Mucosa of descending colon (tissue), 3 donors: ENCODE results near the gene SYS1. TPM values are rescaled to one million over a fixed set of nuclear protein-coding genes. Genes with fewer than 3 reads are reported as not detected.

Experiments used
- ATAC-seq: fragments of 200-7000 bp; cut with Tn5 transposase; one replicate; pipeline ENCODE4 v1.9.1; 2020; ENCODE audit warnings: mild to moderate bottlenecking, moderate library complexity
- DNase-seq, 3 donors: peaks; one replicate each; pipeline ENCODE4 v3.0.0-alpha.2; 2020
- H3K36me3 ChIP-seq: fragments of 200-600 bp; one replicate; pipeline ENCODE4 v1.8.0; 2021; ENCODE audit warnings: low read depth, mild to moderate bottlenecking
- H3K4me1 ChIP-seq: fragments of 200-600 bp; one replicate; pipeline ENCODE4 v1.8.0; 2021; ENCODE audit warnings: low read depth, mild to moderate bottlenecking
- H3K4me3 ChIP-seq: fragments of 200-600 bp; one replicate; pipeline ENCODE4 v1.8.0; 2021; ENCODE audit warnings: mild to moderate bottlenecking
- H3K9me3 ChIP-seq: fragments of 200-600 bp; one replicate; pipeline ENCODE4 v1.8.0; 2021; ENCODE audit warnings: mild to moderate bottlenecking
- intact Hi-C, 2 donors: fragments of 100-400 bp; cut with DNase I in 1 of 2; cut with micrococcal nuclease in 1 of 2; formaldehyde crosslinking; loops; one replicate each; pipeline versions ENCODE4 v1.11.0 to v1.11.1; 2022; cut with DNase I, micrococcal nuclease
- total RNA-seq, 3 donors: library from RNA; stranded (reverse); fragmentation: NEBNext Ultra II Directional in 2 of 3; extraction: Animal tissue kit (Norgen Biotek cat#: 25700) in 2 of 3; gene quantifications; one replicate each; pipeline versions ENCODE4 v1.2.1 to v1.2.4, GENCODE V29; 2021 to 2023
- TF ChIP-seq, protein P1 (sequence below): fragments of 200-600 bp; IDR thresholded peaks from one replicate; pipeline ENCODE4 v1.8.0; 2022; ENCODE audit warnings: antibody characterized with exemption, mild to moderate bottlenecking
- donor health status: DM: no; HTN: no; CAD: no; lungs with moderate emphysema.
- donor health status: DM: no; HTN: no; CAD: no.
- donor health status: DM: no; HTN: yes; CAD: no.

SYS1 gene
- total RNA-seq, 3 donors from 2014 or later: 37.2 to 41.7 (median 39.9) TPM

DNA sequence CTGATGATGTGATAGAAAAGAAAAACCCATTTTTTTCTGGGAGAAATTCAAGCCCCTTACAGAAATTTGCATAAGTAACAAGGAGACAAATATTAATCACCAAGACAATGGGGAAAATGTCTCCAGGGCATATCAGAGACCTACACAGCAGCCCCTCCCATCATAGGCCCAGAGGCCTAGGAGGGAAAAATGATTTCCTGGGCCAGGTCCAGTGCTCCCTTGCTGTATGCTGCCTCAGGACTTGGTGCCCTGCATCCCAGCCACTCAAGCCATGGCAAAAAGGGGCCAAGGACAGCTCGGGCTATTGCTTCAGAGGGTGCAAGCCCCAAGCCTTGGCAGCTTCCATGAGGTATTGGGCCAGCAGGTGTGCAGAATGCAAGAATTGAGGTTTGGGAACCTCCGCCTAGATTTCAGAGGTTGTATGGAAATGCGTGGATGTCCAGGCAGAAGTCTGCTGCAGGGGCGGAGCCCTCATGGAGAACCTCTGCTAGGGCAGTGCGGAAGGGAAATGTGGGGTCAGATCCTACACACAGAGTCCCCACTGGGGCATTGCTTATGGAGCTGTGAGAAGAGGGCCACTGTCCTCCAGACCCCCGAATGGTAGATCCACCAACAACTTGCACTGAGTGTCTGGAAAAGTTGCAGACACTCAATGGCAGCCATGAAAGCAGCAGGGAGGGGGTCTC, 37.5 kb downstream of the SYS1 start:
- Histone ChIP-seq H3K9me3 (peaks cover 13% of the 10 kb centered on the region), H3K4me1 (peaks cover 3% of the 10 kb centered on the region), H3K4me3 (no peak overlapping the region), H3K36me3 (no peaks in the 10 kb centered on the region)
- TF ChIP-seq, protein P1, sequence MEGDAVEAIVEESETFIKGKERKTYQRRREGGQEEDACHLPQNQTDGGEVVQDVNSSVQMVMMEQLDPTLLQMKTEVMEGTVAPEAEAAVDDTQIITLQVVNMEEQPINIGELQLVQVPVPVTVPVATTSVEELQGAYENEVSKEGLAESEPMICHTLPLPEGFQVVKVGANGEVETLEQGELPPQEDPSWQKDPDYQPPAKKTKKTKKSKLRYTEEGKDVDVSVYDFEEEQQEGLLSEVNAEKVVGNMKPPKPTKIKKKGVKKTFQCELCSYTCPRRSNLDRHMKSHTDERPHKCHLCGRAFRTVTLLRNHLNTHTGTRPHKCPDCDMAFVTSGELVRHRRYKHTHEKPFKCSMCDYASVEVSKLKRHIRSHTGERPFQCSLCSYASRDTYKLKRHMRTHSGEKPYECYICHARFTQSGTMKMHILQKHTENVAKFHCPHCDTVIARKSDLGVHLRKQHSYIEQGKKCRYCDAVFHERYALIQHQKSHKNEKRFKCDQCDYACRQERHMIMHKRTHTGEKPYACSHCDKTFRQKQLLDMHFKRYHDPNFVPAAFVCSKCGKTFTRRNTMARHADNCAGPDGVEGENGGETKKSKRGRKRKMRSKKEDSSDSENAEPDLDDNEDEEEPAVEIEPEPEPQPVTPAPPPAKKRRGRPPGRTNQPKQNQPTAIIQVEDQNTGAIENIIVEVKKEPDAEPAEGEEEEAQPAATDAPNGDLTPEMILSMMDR: no peak
- DNase-seq (no peak), ATAC-seq (no peak)
- intact Hi-C loops: no loop called here

DNA sequence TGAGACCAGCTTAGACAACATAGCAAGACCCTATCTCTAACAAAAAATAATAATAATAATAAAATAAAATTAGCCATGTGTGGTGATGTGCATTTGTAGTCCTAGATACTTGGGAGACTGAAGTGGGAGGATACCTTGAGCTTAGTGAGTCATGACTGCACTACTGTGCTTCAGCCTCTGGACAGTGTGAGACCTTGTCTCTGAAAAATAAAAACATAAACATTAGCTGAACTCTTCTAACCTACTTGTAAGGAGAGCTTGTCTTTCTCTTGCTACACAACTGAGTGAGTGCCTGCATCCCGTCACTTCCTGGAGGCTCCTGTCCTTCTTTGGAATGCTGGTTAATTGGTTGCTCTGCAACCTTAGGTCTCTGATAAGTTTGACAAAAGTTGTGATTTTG, 40.0 kb downstream of the SYS1 start:
- Histone ChIP-seq H3K9me3 (peaks cover 13% of the 10 kb centered on the region), H3K36me3 (no peaks in the 10 kb centered on the region), H3K4me1 (peaks cover 12% of the 10 kb centered on the region), H3K4me3 (no peak overlapping the region)
- ATAC-seq: no peak
- TF ChIP-seq, protein P1: no peak
- intact Hi-C loops: no loop called here
- DNase-seq: no peak

DNA sequence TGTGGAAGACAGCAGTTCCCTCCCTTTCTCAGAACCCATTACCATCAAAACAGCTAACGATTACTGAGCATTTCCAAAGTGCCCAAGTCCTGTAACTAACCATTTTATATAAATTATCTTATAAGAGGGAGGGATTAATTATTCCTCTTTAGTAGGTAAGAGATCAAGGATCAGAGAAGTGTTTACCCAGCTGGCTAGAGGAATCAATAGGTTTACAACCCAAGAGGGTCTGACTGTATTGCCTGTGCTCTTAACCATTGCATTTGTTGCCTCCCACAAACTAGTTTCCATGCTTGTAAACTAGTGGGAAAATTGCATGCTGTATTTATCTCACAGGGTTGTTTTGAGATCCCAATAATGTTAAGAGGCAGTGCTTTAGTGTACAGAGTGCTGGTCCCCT, 41.5 kb downstream of the SYS1 start:
- ATAC-seq: no peak
- TF ChIP-seq, protein P1: no peak

DNA sequence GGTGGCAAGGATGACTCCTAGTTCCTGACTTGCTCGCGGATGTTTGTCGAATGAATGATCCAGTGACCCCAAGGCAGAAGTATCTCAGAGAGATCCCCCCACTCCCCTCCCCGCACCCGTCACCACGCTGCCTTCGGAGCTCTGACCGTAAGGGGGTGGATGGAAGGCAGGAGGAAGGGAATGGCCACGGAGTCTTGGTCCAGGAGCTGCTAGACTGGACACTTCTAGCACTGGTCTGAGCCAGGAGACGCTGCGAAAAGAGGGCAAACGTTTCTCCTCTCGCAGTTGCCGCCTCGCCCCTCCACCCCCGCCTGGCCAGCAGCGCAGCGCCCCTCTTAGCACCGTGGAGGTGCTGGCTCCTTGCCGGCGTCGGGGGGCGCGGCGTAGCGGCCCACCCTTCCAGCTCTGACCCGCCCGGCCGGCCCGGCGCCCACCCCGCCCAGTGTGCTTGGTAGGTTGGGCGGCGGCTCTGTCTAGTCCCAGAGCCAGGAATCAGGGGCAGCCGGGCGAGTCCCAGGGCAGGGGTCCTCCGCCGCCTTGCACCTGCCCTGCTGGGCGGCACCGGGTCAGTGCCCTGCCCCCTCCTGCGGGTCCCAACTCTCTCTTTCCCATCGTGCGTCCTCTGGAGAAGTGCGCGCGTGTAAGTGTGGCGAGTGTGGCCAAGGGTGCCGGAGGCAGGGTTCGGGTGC, 42.8 kb downstream of the SYS1 start:
- ATAC-seq: peak; percentile 52
- TF ChIP-seq, protein P1: no peak
- intact Hi-C loops: no loop called here
- Histone ChIP-seq H3K4me1 (peaks cover 38% of the 10 kb centered on the region), H3K36me3 (no peaks in the 10 kb centered on the region), H3K4me3 (peak overlapping the region; percentile 75), H3K9me3 (peaks cover 5% of the 10 kb centered on the region)
- DNase-seq: peak; percentile 61 to 80 (median 71)

More for the DNA sequence above, 41.5 kb downstream of the SYS1 start:
- H3K4me3 ChIP-seq: no peak overlapping the region
- peaks cover 25% of the 10 kb centered on the region for H3K4me1 ChIP-seq
- peaks cover 13% of the 10 kb centered on the region for H3K9me3 ChIP-seq
- DNase-seq: no peak
- H3K36me3 ChIP-seq: no peaks in the 10 kb centered on the region
- intact Hi-C loops: no loop called here

DNA sequence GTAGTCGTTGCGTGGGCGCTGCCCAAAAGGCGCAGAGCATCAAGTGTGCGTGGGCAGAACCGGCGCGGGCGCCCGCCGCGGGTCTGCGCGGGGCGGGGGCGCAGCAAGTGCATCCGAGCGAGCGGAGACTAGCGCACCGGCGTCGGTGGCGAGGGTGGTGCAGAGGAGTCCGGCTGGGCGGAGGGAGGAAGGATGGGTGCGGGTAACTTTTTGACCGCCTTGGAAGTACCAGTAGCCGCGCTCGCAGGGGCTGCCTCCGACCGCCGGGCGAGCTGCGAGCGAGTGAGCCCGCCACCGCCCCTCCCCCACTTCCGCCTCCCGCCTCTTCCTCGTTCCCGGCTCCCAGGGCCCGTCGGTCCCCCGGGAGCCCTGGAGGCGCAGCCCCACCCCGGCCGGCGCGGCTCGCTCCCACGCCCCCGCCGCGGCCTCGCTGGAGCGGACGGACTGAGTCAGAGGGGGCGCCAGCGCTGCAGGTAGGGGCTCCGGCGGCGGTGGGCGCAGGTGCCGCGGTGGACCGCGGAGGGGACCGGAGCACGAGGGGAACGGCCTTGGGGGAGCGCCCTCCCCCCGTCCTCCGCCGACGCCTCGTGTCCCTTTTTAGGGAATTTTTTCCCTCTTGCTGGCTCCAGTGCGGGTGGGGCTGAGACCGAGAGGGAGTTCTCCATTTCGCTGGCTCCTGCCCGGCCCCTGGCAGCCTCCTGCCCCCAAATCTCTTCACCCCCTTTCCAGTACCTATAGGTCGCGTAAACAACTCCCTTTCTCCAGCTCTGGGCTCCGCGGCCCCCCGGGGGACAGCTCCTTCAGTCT, 43.5 kb downstream of the SYS1 start:
- TF ChIP-seq, protein P1: no peak
- DNase-seq: peak; percentile 85 to 90 (median 89)
- peaks cover 43% of the 10 kb centered on the region for H3K4me1 ChIP-seq
- no peaks in the 10 kb centered on the region for H3K36me3 ChIP-seq
- intact Hi-C loops: no loop called here
- peak overlapping the region; percentile 75 for H3K4me3 ChIP-seq
- ATAC-seq: peak; percentile 83
- H3K9me3 ChIP-seq: no peaks in the 10 kb centered on the region
